ENCODE results near the gene SEC14L2.

Gene SEC14L2

DNA sequence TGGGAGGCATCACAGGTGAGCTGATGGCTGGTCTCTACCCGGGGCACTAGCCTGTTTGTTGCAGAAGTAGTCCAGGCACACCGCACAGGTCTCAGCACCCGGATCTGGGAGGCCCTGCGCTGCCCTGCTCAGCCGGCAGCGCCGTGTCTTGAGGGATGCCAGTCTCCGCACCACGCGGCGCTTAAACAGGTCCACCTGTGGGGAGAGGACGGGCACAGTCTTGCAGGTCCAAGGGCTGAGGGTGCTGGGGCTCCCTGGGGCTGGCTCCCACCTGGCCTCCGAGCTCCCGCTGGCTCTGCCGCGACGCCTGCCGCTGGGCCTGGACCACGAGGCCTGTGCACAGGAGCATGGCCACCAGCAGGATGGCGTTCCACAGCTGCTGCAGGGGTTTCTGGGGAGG is 16.8 kb upstream of the SEC14L2 start:
- peaks cover 26 to 63% of the 10 kb centered on the region in 2 donors for H3K36me3 ChIP-seq (replicated peaks in 1 of 2; ENCODE audit: control insufficient read depth in 2 of 2, insufficient read depth in 2 of 2, low read length in 2 of 2)
- no peak overlapping the region for H2BK12ac ChIP-seq (ENCODE audit: low read length)
- no peak overlapping the region for H2BK120ac ChIP-seq (ENCODE audit: low read depth, low read length)
- H4K8ac ChIP-seq (ENCODE audit: low read depth, low read length) = no peak overlapping the region
- H2AFZ ChIP-seq (ENCODE audit: low read length) = no peak overlapping the region
- no peak overlapping the region for H3K9ac ChIP-seq (ENCODE audit: low read depth, low read length, poor library complexity)
- no peaks in the 10 kb centered on the region for H3K79me1 ChIP-seq (ENCODE audit: low read depth, low read length)
- no peak overlapping the region for H2BK5ac ChIP-seq (ENCODE audit: low read length)
- H3K14ac ChIP-seq (ENCODE audit: low read length) = no peak overlapping the region
- no peak overlapping the region for H2BK15ac ChIP-seq (ENCODE audit: low read length)
- no peaks in the 10 kb centered on the region for H3K27me3 ChIP-seq (ENCODE audit: control insufficient read depth in 3 of 3, insufficient read depth in 3 of 3, low read depth in 1 of 3, low read length in 3 of 3)
- DNase-seq (ENCODE audit: low spot score) = no peak
- H3K4me3 ChIP-seq (ENCODE audit: low read length in 2 of 2) = no peak overlapping the region
- no peak overlapping the region for H3K4me2 ChIP-seq (ENCODE audit: insufficient read depth, low read length, poor library complexity, severe bottlenecking)
- no peak overlapping the region for H3K18ac ChIP-seq (ENCODE audit: low read length)
- no peak overlapping the region for H3K27ac ChIP-seq (replicated peaks; ENCODE audit: low read length)
- H3K4ac ChIP-seq (ENCODE audit: low read length) = no peak overlapping the region
- no peak overlapping the region for H2AK5ac ChIP-seq (ENCODE audit: low read depth, low read length)
- no peak overlapping the region for H3K23ac ChIP-seq (ENCODE audit: low read depth, low read length, poor library complexity)
- WGBS, 2 donors (ENCODE audit: extremely low coverage in 2 of 2, insufficient read length in 2 of 2, insufficient replicate concordance in 1 of 2) = no CpG with 5 or more reads among the region's 20 CpGs
- H3K9me3 ChIP-seq (replicated peaks in 1 of 2; ENCODE audit: control insufficient read depth in 2 of 2, insufficient read depth in 1 of 2, low read depth in 1 of 2, low read length in 2 of 2) = peaks cover 0 to 3% of the 10 kb centered on the region in 2 donors
- H4K91ac ChIP-seq (ENCODE audit: low read depth, low read length, poor library complexity) = no peak overlapping the region
- no peaks in the 10 kb centered on the region for H3K4me1 ChIP-seq (ENCODE audit: control insufficient read depth in 2 of 2, insufficient read depth in 1 of 2, low read depth in 1 of 2, low read length in 2 of 2)

DNA sequence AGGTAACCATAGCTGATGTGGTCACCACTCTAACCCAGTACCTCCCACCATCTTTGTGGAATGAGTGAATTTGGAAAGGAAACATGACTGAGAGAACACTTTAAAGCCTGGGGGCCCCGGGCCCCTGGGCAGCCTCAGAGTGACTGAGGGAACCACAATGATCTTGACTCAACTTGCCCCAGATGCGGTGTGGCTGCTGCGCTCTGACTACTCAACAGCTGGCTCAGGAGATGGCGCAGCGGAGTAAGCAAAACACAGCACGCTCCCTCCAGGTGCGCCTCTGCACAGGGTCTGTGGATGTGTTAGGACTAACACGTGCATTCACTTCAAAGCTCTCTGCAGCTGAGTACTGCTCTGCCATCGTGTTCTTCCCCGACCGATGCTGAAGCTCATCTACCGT is 15.6 kb upstream of the SEC14L2 start:
- no CpG with 5 or more reads among the region's 12 CpGs for WGBS, 2 donors (ENCODE audit: extremely low coverage in 2 of 2, insufficient read length in 2 of 2, insufficient replicate concordance in 1 of 2)
- Histone ChIP-seq H2AFZ (ENCODE audit: low read length) (no peak overlapping the region), H3K36me3 (replicated peaks in 1 of 2; ENCODE audit: control insufficient read depth in 2 of 2, insufficient read depth in 2 of 2, low read length in 2 of 2) (peaks cover 24 to 60% of the 10 kb centered on the region in 2 donors), H3K4me3 (ENCODE audit: low read length in 2 of 2) (no peak overlapping the region), H3K9me3 (replicated peaks in 1 of 2; ENCODE audit: control insufficient read depth in 2 of 2, insufficient read depth in 1 of 2, low read depth in 1 of 2, low read length in 2 of 2) (peaks cover 0 to 3% of the 10 kb centered on the region in 2 donors), H3K14ac (ENCODE audit: low read length) (no peak overlapping the region), H3K4ac (ENCODE audit: low read length) (no peak overlapping the region), H3K9ac (ENCODE audit: low read depth, low read length, poor library complexity) (no peak overlapping the region), H4K8ac (ENCODE audit: low read depth, low read length) (no peak overlapping the region), H3K27ac (replicated peaks; ENCODE audit: low read length) (no peak overlapping the region), H2AK5ac (ENCODE audit: low read depth, low read length) (no peak overlapping the region), H2BK12ac (ENCODE audit: low read length) (no peak overlapping the region), H4K91ac (ENCODE audit: low read depth, low read length, poor library complexity) (no peak overlapping the region), H3K4me2 (ENCODE audit: insufficient read depth, low read length, poor library complexity, severe bottlenecking) (no peak overlapping the region), H3K18ac (ENCODE audit: low read length) (no peak overlapping the region), H3K79me1 (ENCODE audit: low read depth, low read length) (no peaks in the 10 kb centered on the region), H3K4me1 (ENCODE audit: control insufficient read depth in 2 of 2, insufficient read depth in 1 of 2, low read depth in 1 of 2, low read length in 2 of 2) (no peaks in the 10 kb centered on the region), H2BK5ac (ENCODE audit: low read length) (no peak overlapping the region), H2BK15ac (ENCODE audit: low read length) (no peak overlapping the region), H2BK120ac (ENCODE audit: low read depth, low read length) (no peak overlapping the region), H3K23ac (ENCODE audit: low read depth, low read length, poor library complexity) (no peak overlapping the region), H3K27me3 (ENCODE audit: control insufficient read depth in 3 of 3, insufficient read depth in 3 of 3, low read depth in 1 of 3, low read length in 3 of 3) (no peaks in the 10 kb centered on the region)
- no peak for DNase-seq (ENCODE audit: low spot score)

- Histone ChIP-seq H3K4me3 (ENCODE audit: low read length in 2 of 2) (no peak overlapping the region), H4K8ac (ENCODE audit: low read depth, low read length) (no peak overlapping the region), H2AK5ac (ENCODE audit: low read depth, low read length) (no peak overlapping the region), H4K91ac (ENCODE audit: low read depth, low read length, poor library complexity) (no peak overlapping the region), H2BK12ac (ENCODE audit: low read length) (no peak overlapping the region), H3K27ac (replicated peaks; ENCODE audit: low read length) (no peak overlapping the region), H3K79me1 (ENCODE audit: low read depth, low read length) (no peaks in the 10 kb centered on the region), H3K14ac (ENCODE audit: low read length) (no peak overlapping the region), H3K18ac (ENCODE audit: low read length) (no peak overlapping the region), H2BK15ac (ENCODE audit: low read length) (no peak overlapping the region), H3K27me3 (ENCODE audit: control insufficient read depth in 3 of 3, insufficient read depth in 3 of 3, low read depth in 1 of 3, low read length in 3 of 3) (no peaks in the 10 kb centered on the region), H3K4ac (ENCODE audit: low read length) (no peak overlapping the region), H3K4me2 (ENCODE audit: insufficient read depth, low read length, poor library complexity, severe bottlenecking) (no peak overlapping the region), H2BK5ac (ENCODE audit: low read length) (no peak overlapping the region), H3K9ac (ENCODE audit: low read depth, low read length, poor library complexity) (no peak overlapping the region), H3K23ac (ENCODE audit: low read depth, low read length, poor library complexity) (no peak overlapping the region), H2BK120ac (ENCODE audit: low read depth, low read length) (no peak overlapping the region), H3K36me3 (replicated peaks in 1 of 2; ENCODE audit: control insufficient read depth in 2 of 2, insufficient read depth in 2 of 2, low read length in 2 of 2) (peaks cover 24 to 51% of the 10 kb centered on the region in 2 donors), H3K4me1 (ENCODE audit: control insufficient read depth in 2 of 2, insufficient read depth in 1 of 2, low read depth in 1 of 2, low read length in 2 of 2) (peaks cover 2 to 3% of the 10 kb centered on the region in 2 donors), H2AFZ (ENCODE audit: low read length) (no peak overlapping the region), H3K9me3 (replicated peaks in 1 of 2; ENCODE audit: control insufficient read depth in 2 of 2, insufficient read depth in 1 of 2, low read depth in 1 of 2, low read length in 2 of 2) (peaks cover 0 to 3% of the 10 kb centered on the region in 2 donors)
- WGBS, 2 donors (ENCODE audit: extremely low coverage in 2 of 2, insufficient read length in 2 of 2, insufficient replicate concordance in 1 of 2) = no CpG with 5 or more reads among the region's 5 CpGs
- no peak for DNase-seq (ENCODE audit: low spot score)
Observed at GRCh38 chr22:30382340-30382739, 14.5 kb upstream of the SEC14L2 start.

- Histone ChIP-seq H2BK15ac (ENCODE audit: low read length) (no peak overlapping the region), H2BK5ac (ENCODE audit: low read length) (no peak overlapping the region), H2BK12ac (ENCODE audit: low read length) (no peak overlapping the region), H3K27me3 (ENCODE audit: control insufficient read depth in 3 of 3, insufficient read depth in 3 of 3, low read depth in 1 of 3, low read length in 3 of 3) (no peaks in the 10 kb centered on the region), H4K91ac (ENCODE audit: low read depth, low read length, poor library complexity) (no peak overlapping the region), H2BK120ac (ENCODE audit: low read depth, low read length) (no peak overlapping the region), H3K27ac (replicated peaks; ENCODE audit: low read length) (no peak overlapping the region), H3K4me1 (ENCODE audit: control insufficient read depth in 2 of 2, insufficient read depth in 1 of 2, low read depth in 1 of 2, low read length in 2 of 2) (peaks cover 2 to 3% of the 10 kb centered on the region in 2 donors), H4K8ac (ENCODE audit: low read depth, low read length) (no peak overlapping the region), H3K9ac (ENCODE audit: low read depth, low read length, poor library complexity) (no peak overlapping the region), H3K4me2 (ENCODE audit: insufficient read depth, low read length, poor library complexity, severe bottlenecking) (no peak overlapping the region), H3K36me3 (replicated peaks in 1 of 2; ENCODE audit: control insufficient read depth in 2 of 2, insufficient read depth in 2 of 2, low read length in 2 of 2) (peaks cover 21 to 44% of the 10 kb centered on the region in 2 donors), H2AFZ (ENCODE audit: low read length) (no peak overlapping the region), H2AK5ac (ENCODE audit: low read depth, low read length) (no peak overlapping the region), H3K14ac (ENCODE audit: low read length) (no peak overlapping the region), H3K4me3 (ENCODE audit: low read length in 2 of 2) (no peak overlapping the region), H3K23ac (ENCODE audit: low read depth, low read length, poor library complexity) (no peak overlapping the region), H3K9me3 (replicated peaks in 1 of 2; ENCODE audit: control insufficient read depth in 2 of 2, insufficient read depth in 1 of 2, low read depth in 1 of 2, low read length in 2 of 2) (peaks cover 0 to 3% of the 10 kb centered on the region in 2 donors), H3K4ac (ENCODE audit: low read length) (no peak overlapping the region), H3K18ac (ENCODE audit: low read length) (no peak overlapping the region), H3K79me1 (ENCODE audit: low read depth, low read length) (no peaks in the 10 kb centered on the region)
- no CpG with 5 or more reads among the region's 3 CpGs for WGBS, 2 donors (ENCODE audit: extremely low coverage in 2 of 2, insufficient read length in 2 of 2, insufficient replicate concordance in 1 of 2)
- no peak for DNase-seq (ENCODE audit: low spot score)
Observed at GRCh38 chr22:30383061-30383460, 13.8 kb upstream of the SEC14L2 start.
